ENCODE results near the gene CDCP1. TPM values are rescaled to one million over a fixed set of nuclear protein-coding genes. Genes with fewer than 3 reads are reported as not detected.

CDCP1 gene
- total RNA-seq, 4 donors from 2014 or later, result 41.6 to 64.6 (median 53.4) TPM

DNA sequence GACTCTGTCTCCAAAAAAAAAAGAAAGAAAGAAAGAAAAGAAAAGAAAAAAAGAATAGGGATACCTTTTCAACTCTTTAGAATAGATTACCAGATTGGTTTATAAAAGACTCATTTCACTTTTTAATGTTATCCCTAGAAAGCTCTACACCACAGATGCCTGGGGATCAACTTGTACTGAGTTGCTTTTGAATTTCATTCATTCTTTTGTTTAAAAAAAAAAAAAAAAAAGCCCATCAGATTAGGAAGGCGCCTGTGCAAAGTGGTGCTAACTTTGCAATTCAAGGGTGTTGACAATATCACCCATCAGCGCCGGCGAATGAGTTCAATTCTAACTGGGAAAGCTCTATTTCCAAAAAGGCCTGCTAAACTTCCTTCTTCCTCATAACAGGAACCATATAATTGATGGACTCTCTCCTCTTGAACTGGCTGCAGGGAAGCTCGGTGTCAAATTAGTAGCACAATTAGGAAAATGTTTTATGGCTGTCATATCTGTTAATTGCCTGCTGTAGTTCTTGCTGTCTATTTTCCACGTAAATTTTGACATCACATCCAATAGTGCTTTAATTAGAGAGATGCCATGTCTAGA lies 48.8 kb downstream of the CDCP1 start:
- in situ Hi-C loops (cut with MboI; ENCODE audit: low pct_ligation_motif_present in 1 of 4, low pct_unique_long_range_greater_than_20kb in 1 of 4, low sequenced_read_pairs in 3 of 4) (no loop called here), intact Hi-C loops (cut with DNase I; ENCODE audit: low total_unique reads) (no loop called here)
- TF ChIP-seq POLR2A (IDR thresholded peaks at IDR 0.05) (no peak), EP300 (IDR thresholded peaks at IDR 0.05; ENCODE audit: low read depth) (no peak)
- 32 to 50% methylated on average over 6 of the region's 6 CpGs for WGBS, 2 donors (ENCODE audit: low coverage in 1 of 2)
- no peaks in the 10 kb centered on the region for H3K9me3 ChIP-seq
- H3K27ac ChIP-seq, result no peak overlapping the region
- H3K27me3 ChIP-seq, result no peaks in the 10 kb centered on the region
- H3K4me1 ChIP-seq, result peaks cover 3 to 30% (median 14%) of the 10 kb centered on the region in 4 donors
- H3K36me3 ChIP-seq, result peaks cover 0 to 5% (median 0%) of the 10 kb centered on the region in 4 donors
- DNase-seq, result no peak
- H3K4me3 ChIP-seq, result no peak overlapping the region

DNA sequence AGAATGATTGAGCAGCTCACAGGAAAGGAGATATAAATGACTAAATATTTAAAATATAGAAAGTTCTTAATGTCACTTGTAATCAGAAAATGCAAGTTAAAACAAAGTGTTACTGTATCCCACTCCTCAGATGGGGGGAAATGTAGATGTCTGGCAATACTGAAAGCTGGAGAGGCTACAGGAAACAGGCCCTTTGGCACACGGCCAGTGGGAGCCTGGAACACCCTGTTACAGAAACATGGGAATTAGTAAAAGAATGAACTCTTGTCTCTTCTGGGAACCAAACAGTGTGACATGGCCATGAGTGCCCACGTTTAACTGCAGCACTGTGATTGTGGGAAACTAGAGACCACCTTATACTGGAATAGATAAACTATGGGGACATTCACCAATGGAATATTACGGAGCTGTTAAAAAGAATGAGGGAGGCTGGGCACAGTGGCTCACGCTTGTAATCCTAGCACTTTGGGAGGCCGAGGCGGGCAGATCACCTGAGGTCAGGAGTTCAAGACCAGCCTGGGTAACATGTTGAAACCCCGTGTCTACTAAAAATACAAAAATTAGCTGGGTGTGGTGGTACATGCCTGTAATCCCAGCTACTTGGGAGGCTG lies 50.2 kb downstream of the CDCP1 start:
- intact Hi-C loops (cut with DNase I; ENCODE audit: low total_unique reads), result no loop called here
- 84 to 100% methylated on average over 2 to 7 of the region's 7 CpGs for WGBS, 2 donors (ENCODE audit: low coverage in 1 of 2)
- Histone ChIP-seq H3K27me3 (no peaks in the 10 kb centered on the region), H3K4me1 (peaks cover 5 to 42% (median 24%) of the 10 kb centered on the region in 4 donors), H3K9me3 (no peaks in the 10 kb centered on the region), H3K4me3 (no peak overlapping the region), H3K27ac (no peak overlapping the region), H3K36me3 (peaks cover 0 to 5% (median 0%) of the 10 kb centered on the region in 4 donors)
- in situ Hi-C loops (cut with MboI; ENCODE audit: low pct_ligation_motif_present in 1 of 4, low pct_unique_long_range_greater_than_20kb in 1 of 4, low sequenced_read_pairs in 3 of 4), result no loop called here
- TF ChIP-seq EP300 (IDR thresholded peaks at IDR 0.05; ENCODE audit: low read depth) (no peak), POLR2A (IDR thresholded peaks at IDR 0.05) (no peak), POLR2AphosphoS5 (IDR thresholded peaks at IDR 0.05) (no peak)
- TF ChIP-seq, protein P1, sequence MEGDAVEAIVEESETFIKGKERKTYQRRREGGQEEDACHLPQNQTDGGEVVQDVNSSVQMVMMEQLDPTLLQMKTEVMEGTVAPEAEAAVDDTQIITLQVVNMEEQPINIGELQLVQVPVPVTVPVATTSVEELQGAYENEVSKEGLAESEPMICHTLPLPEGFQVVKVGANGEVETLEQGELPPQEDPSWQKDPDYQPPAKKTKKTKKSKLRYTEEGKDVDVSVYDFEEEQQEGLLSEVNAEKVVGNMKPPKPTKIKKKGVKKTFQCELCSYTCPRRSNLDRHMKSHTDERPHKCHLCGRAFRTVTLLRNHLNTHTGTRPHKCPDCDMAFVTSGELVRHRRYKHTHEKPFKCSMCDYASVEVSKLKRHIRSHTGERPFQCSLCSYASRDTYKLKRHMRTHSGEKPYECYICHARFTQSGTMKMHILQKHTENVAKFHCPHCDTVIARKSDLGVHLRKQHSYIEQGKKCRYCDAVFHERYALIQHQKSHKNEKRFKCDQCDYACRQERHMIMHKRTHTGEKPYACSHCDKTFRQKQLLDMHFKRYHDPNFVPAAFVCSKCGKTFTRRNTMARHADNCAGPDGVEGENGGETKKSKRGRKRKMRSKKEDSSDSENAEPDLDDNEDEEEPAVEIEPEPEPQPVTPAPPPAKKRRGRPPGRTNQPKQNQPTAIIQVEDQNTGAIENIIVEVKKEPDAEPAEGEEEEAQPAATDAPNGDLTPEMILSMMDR (IDR thresholded peaks at IDR 0.05), result no peak
- no peak for DNase-seq

DNA sequence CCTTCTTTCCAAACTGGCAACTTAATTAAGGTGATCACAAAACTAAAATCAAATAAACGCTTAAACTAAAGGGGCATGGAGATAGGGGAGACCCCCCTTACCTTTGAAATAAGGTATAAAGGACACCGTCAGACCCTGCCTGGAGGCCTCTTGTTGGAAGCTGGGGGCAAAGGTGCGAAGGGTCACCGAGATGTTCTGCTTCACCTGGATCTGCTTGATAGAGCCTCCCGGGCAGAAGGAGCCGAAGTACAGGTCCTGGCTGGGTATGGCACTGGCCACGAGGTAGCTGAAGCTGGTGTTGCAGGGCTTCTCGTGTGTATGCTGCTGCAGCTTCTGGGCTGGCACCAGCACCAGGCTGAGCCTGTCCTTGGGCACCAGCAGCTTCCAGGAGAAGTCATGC lies 53.0 kb downstream of the CDCP1 start:
- Histone ChIP-seq H3K9me3 (no peaks in the 10 kb centered on the region), H3K4me3 (peak overlapping the region in 1 of 4 donors; percentile 4), H3K27me3 (no peaks in the 10 kb centered on the region), H3K4me1 (peaks cover 12 to 54% (median 29%) of the 10 kb centered on the region in 4 donors), H3K36me3 (peaks cover 0 to 5% (median 0%) of the 10 kb centered on the region in 4 donors), H3K27ac (peak overlapping the region; percentile 76 to 85 (median 81))
- no peak for DNase-seq
- TF ChIP-seq EP300 (IDR thresholded peaks at IDR 0.05; ENCODE audit: low read depth), result no peak
- TF ChIP-seq POLR2A (IDR thresholded peaks at IDR 0.05), result no peak
- no peak for TF ChIP-seq POLR2AphosphoS5 (IDR thresholded peaks at IDR 0.05)
- TF ChIP-seq, protein P1 (IDR thresholded peaks at IDR 0.05), result no peak
- intact Hi-C loops (cut with DNase I; ENCODE audit: low total_unique reads), result no loop called here
- WGBS, 2 donors (ENCODE audit: low coverage in 1 of 2), result 69% methylated on average over 8 of the region's 8 CpGs; no CpG with 5 or more reads in 1 of the 2 donors
- in situ Hi-C loops (cut with MboI; ENCODE audit: low pct_ligation_motif_present in 1 of 4, low pct_unique_long_range_greater_than_20kb in 1 of 4, low sequenced_read_pairs in 3 of 4), result no loop called here

DNA sequence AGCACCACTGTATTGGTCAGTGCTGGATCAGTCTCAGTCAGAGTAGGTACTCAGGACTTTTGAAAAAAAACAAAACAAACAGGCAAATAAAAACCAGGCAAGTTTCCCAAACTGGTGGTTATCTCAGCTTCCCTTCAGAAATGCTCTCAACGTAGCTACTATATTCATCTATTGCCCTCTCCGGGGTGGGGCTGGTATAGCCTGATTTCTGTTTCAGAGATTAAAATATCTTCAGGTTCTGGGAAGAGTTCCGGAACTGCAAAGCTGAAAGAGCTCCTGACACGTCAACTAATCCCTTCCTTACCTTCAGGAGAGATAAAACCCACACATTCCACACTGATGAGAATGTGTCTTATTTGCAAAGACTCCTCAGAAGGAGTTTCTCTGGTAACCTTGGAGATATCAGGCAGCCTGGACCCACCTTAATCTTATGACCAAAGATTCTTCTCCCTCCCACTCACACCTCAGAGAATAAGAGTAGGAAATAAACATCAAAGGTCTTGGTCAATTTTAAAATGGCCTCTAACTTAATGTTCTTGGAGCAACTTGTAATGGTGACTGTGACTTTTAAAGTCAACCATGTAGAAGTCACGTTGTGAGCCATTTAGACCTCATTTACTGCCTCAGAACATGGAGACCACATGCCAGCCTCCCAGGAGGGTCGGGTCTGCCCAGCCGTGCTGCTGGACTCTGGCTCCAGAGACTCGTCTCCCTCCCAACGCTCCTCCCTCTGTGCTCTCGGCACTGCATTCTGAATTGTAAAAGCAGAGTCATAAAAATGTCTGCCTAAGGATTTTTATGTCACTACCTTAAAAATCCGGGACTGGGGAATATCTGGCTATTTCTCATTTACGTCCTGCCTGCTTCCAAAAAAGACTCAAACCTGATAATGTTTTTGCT lies 53.8 kb downstream of the CDCP1 start:
- peak; percentile 71 for DNase-seq
- peaks cover 15 to 53% (median 30%) of the 10 kb centered on the region in 4 donors for H3K4me1 ChIP-seq
- TF ChIP-seq POLR2A (IDR thresholded peaks at IDR 0.05), result peak; percentile 51
- TF ChIP-seq, protein P1 (IDR thresholded peaks at IDR 0.05), result peak in 2 of 5 experiments; percentile 8 to 12
- peak in 2 of 3 donors; percentile 54 to 65 for TF ChIP-seq POLR2AphosphoS5 (IDR thresholded peaks at IDR 0.05)
- no peak for TF ChIP-seq EP300 (IDR thresholded peaks at IDR 0.05; ENCODE audit: low read depth)
- peaks cover 0 to 5% (median 0%) of the 10 kb centered on the region in 4 donors for H3K36me3 ChIP-seq
- peak overlapping the region in 1 of 4 donors; percentile 4 for H3K4me3 ChIP-seq
- in situ Hi-C loops (cut with MboI; ENCODE audit: low pct_ligation_motif_present in 1 of 4, low pct_unique_long_range_greater_than_20kb in 1 of 4, low sequenced_read_pairs in 3 of 4), result no loop called here
- peak overlapping the region; percentile 76 to 85 (median 81) for H3K27ac ChIP-seq
- WGBS, 2 donors (ENCODE audit: low coverage in 1 of 2), result 23 to 26% methylated on average over 5 to 12 of the region's 12 CpGs
- no peaks in the 10 kb centered on the region for H3K9me3 ChIP-seq
- intact Hi-C loops (cut with DNase I; ENCODE audit: low total_unique reads), result no loop called here
- H3K27me3 ChIP-seq, result no peaks in the 10 kb centered on the region

Measured in transverse colon (tissue), 4 donors.